Upper lobe of left lung (tissue), 4 donors: ENCODE data around the gene SGMS2.

Experiments used
- CTCF ChIP-seq, 6 experiments: fragments of 450-650 bp in 4 of 6; fragments of 200-600 bp in 2 of 6; sonication (generic) in 2 of 6; IDR thresholded peaks; one replicate each; pipeline ENCODE4 v1.5.1; 2016 to 2019; ENCODE audit warnings: antibody characterized with exemption in 6 of 6
- POLR2A ChIP-seq, 4 donors: fragments of 450-650 bp; IDR thresholded peaks; one replicate each; pipeline ENCODE4 v1.5.1; 2016 to 2017; ENCODE audit warnings: antibody characterized with exemption in 4 of 4, mild to moderate bottlenecking in 2 of 4

GRCh38 chr4:107853444-107854355 is 29.0 kb downstream of the SGMS2 start:
- TF ChIP-seq POLR2A (IDR thresholded peaks at IDR 0.05) (no peak), CTCF (IDR thresholded peaks at IDR 0.05) (no peak)
